GM06990 (cell line): ENCODE data around the gene ALDH4A1.

Source experiments
- DNase-seq: peaks from one replicate; pipeline ENCODE4 v3.0.0-alpha.2; 2011; ENCODE audit not compliant: insufficient read length; ENCODE audit errors: extremely low read depth
- H3K27me3 ChIP-seq: replicated peaks from 2 replicates; pipeline ENCODE4 v1.6.0; 2011; ENCODE audit warnings: low read length; ENCODE audit not compliant: control insufficient read depth, insufficient read depth
- H3K36me3 ChIP-seq: 2 replicates; pipeline ENCODE4 v1.5.1; 2011; ENCODE audit warnings: low read length; ENCODE audit not compliant: control insufficient read depth, insufficient read depth
- H3K4me3 ChIP-seq: replicated peaks from 2 replicates; pipeline ENCODE4 v1.5.1; 2011; ENCODE audit warnings: low read depth, mild to moderate bottlenecking, control low read depth, low read length
- TF ChIP-seq, protein P1 (sequence below): IDR thresholded peaks from 2 replicates; pipeline ENCODE4 v1.5.1; 2011; ENCODE audit warnings: low read length, control low read depth, mild to moderate bottlenecking, inconsistent platforms; ENCODE audit not compliant: insufficient read depth, poor library complexity, severe bottlenecking

The ALDH4A1 gene

DNA sequence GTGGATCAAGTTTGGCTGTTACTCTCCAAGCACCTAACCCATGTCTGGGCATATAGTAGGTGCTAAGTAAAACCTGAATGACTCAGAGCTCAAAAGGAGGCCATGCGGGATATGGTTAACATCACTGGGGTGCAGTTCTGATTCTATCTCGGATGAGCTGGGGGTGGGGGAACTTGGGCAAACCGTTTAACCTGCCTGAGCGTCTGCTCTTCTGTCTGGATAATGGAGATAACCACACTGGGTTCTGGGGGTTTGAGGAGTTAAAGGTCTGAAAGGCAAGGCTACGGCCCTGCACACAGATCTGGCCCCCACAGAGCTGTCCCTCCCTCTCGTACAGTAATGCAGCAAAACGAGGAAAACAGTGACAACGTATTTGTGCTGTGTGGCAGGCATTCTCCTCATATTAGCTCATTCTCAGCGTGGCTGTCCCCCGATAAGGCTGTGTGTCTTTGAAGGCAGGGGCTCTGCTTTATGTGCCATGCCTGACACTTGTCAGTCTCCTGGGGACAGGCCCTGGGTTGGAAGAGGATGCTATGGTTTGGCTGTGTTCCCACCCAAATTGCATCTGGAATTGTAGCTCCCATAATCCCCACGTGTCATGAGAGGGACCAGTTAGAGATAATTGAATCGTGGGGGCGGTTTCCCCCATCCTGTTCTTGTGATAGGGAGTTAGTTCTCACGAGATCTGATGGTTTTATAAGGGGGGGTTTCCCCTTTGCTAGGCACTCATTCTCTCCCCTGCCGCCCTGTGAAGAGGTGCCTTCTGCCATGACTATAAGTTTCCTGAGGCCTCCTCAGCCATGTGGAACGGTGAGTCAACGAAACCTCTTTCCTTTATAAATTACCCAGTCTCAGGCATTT is 6.8 kb upstream of the ALDH4A1 start:
- no peak for DNase-seq
- Histone ChIP-seq H3K27me3 (no peaks in the 10 kb centered on the region), H3K36me3 (peaks cover 9% of the 10 kb centered on the region), H3K4me3 (no peak overlapping the region)
- TF ChIP-seq, protein P1, sequence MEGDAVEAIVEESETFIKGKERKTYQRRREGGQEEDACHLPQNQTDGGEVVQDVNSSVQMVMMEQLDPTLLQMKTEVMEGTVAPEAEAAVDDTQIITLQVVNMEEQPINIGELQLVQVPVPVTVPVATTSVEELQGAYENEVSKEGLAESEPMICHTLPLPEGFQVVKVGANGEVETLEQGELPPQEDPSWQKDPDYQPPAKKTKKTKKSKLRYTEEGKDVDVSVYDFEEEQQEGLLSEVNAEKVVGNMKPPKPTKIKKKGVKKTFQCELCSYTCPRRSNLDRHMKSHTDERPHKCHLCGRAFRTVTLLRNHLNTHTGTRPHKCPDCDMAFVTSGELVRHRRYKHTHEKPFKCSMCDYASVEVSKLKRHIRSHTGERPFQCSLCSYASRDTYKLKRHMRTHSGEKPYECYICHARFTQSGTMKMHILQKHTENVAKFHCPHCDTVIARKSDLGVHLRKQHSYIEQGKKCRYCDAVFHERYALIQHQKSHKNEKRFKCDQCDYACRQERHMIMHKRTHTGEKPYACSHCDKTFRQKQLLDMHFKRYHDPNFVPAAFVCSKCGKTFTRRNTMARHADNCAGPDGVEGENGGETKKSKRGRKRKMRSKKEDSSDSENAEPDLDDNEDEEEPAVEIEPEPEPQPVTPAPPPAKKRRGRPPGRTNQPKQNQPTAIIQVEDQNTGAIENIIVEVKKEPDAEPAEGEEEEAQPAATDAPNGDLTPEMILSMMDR: no peak

DNA sequence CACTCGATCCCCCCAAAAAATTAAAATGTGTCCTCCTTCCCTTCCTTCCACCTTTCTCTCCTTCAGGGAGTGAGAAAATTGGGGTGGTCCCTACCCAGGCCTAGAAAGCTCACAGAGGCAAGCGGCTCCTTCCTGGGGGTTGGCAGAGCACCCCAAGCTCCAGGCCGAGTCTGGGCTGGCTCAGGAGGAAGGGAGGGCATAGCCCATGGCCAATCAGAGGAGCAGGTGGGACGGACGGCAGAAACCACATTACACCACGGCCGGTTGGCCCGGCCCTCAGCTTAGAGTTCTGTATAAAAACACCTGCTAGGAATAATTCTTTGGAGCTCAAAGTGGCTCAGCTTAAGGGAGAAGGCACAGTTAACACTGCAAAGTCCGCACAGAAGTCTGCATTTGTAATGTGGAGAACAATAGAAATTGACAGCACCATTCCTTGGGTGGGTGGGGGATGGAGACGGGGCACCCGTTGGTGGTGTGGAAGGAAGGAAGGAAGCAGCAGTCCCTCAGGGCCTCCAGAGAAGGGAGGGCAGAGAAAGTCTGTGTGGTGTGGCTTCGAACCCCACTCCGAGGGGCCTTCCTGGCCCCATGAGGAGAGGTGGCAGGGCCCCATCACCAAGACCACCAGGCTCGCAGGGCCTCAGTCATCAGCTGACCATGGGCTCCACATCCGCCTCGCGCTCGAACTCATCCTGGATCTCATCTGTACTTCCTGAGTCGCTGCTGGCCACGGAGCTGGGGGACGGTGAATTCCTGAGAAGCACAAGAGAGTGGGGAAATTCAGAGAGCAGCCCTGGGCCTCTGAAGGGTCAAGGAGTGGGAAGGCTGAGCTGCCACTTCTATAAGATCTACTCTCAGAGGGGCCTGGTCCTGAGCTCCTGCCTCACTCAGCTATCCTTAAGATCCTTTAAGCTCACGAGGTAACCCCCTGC is 5.8 kb upstream of the ALDH4A1 start:
- DNase-seq: no peak
- H3K27me3 ChIP-seq: no peaks in the 10 kb centered on the region
- TF ChIP-seq, protein P1: no peak
- H3K36me3 ChIP-seq: peaks cover 9% of the 10 kb centered on the region
- no peak overlapping the region for H3K4me3 ChIP-seq

GRCh38 chr1:18907021-18907916 is 4.9 kb upstream of the ALDH4A1 start:
- peaks cover 9% of the 10 kb centered on the region for H3K36me3 ChIP-seq
- no peak overlapping the region for H3K4me3 ChIP-seq

GRCh38 chr1:18903291-18903756 is 969 bp upstream of the ALDH4A1 start:
- TF ChIP-seq, protein P1: no peak
- H3K36me3 ChIP-seq: no peaks in the 10 kb centered on the region; the same call in 1 of the 2 replicates
- H3K27me3 ChIP-seq: no peaks in the 10 kb centered on the region
- DNase-seq: no peak
- peak overlapping the region; percentile 59 for H3K4me3 ChIP-seq

More at GRCh38 chr1:18907021-18907916, 4.9 kb upstream of the ALDH4A1 start:
- no peaks in the 10 kb centered on the region for H3K27me3 ChIP-seq
- DNase-seq: peak; percentile 29
- TF ChIP-seq, protein P1: peak; percentile 82

DNA sequence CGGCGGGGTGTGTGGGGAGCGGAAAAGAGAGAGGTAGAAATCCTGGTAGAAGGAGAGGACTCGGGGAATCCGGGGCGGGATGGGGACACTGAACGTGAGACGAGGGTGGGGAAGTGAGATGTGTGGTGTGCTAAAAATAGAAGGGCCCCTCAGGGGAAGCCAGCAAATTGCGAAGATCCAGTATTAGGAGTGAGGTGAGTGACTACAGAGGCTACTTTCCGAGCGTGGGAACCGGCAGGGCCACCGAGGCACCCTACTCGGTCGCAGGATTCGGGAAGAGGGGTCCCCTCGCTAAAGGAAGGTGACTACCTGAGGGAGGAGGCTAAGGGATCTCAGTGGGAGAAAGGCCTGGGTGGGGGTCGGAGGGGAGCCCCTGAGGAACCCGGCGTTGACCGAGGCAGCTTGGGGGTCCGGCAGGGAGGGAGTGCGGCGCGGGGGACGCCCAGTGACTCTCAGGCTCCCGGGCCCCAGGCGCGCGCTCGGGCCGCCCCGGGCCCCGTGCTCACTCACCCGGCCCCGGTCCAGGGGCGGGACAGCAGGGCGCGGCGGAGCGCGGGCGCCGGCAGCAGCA is 318 bp downstream of the ALDH4A1 start:
- Histone ChIP-seq H3K36me3 (peaks cover under 1% of the 10 kb centered on the region; the same call in 1 of the 2 replicates), H3K27me3 (no peaks in the 10 kb centered on the region), H3K4me3 (peak overlapping the region; percentile 89)
- no peak for DNase-seq
- TF ChIP-seq, protein P1: no peak
